ENCODE results near the gene MARK2. TPM values are rescaled to one million over a fixed set of nuclear protein-coding genes. Genes with fewer than 3 reads are reported as not detected.
A peak's percentile ranks its signal among the peaks of the same experiment; 100 is the strongest.

MARK2 gene
- total RNA-seq, 1 experiment from 2014 or later, result 22.1 TPM

DNA sequence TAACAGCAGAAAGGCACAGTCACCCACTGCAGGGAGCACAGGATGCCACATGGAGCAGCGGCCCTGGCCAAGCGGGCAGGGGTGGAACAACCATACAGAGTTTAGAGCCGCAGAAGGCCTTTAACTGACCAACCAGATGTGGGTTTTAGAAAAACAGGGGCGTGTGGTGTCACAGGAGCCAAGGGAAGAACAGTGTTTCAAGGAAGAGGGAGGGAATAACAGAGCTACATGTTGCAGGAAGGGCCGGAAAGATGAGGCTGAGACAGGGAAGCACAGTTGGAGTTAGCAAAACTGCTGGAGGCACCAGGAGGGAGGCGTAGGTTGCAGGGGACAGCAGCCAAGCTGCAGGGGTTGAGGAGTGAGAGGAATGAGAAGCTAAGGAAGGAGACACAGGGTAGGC lies 92.1 kb downstream of the MARK2 start:
- DNase-seq, result no peak
- no peak overlapping the region for H3K4me2 ChIP-seq (ENCODE audit: low read depth, low read length, poor library complexity, severe bottlenecking)

GRCh38 chr11:63931876-63932275 lies 93.0 kb downstream of the MARK2 start:
- no peak overlapping the region for H3K27ac ChIP-seq (ENCODE audit: low read length)
- H3K79me2 ChIP-seq (ENCODE audit: low read length), result no peaks in the 10 kb centered on the region
- H4K20me1 ChIP-seq (ENCODE audit: insufficient read depth, low read depth, low read length), result no peaks in the 10 kb centered on the region
- H3K4me1 ChIP-seq (ENCODE audit: low read length), result no peaks in the 10 kb centered on the region
- H3K9me3 ChIP-seq (ENCODE audit: low read length), result no peaks in the 10 kb centered on the region
- H3K9me2 ChIP-seq (replicated peaks; ENCODE audit: insufficient read depth, low read length), result no peaks in the 10 kb centered on the region
- no peak overlapping the region for H2AFZ ChIP-seq (ENCODE audit: low read length)
- H3K9ac ChIP-seq (ENCODE audit: low read length), result no peak overlapping the region
- no peaks in the 10 kb centered on the region for H3K36me3 ChIP-seq (ENCODE audit: insufficient read depth, low read length)
- no peaks in the 10 kb centered on the region for H3K27me3 ChIP-seq (ENCODE audit: low read length)
- H3K4me2 ChIP-seq (ENCODE audit: low read depth, low read length, poor library complexity, severe bottlenecking), result no peak overlapping the region
- DNase-seq, result no peak
- H3K4me3 ChIP-seq (ENCODE audit: low read length), result no peak overlapping the region

More for the DNA sequence above, 92.1 kb downstream of the MARK2 start:
- H4K20me1 ChIP-seq (ENCODE audit: insufficient read depth, low read depth, low read length), result no peaks in the 10 kb centered on the region
- H2AFZ ChIP-seq (ENCODE audit: low read length), result no peak overlapping the region
- no peaks in the 10 kb centered on the region for H3K36me3 ChIP-seq (ENCODE audit: insufficient read depth, low read length)
- H3K4me1 ChIP-seq (ENCODE audit: low read length), result no peaks in the 10 kb centered on the region
- H3K4me3 ChIP-seq (ENCODE audit: low read length), result no peak overlapping the region
- H3K9me2 ChIP-seq (replicated peaks; ENCODE audit: insufficient read depth, low read length), result no peaks in the 10 kb centered on the region
- H3K27me3 ChIP-seq (ENCODE audit: low read length), result no peaks in the 10 kb centered on the region
- no peak overlapping the region for H3K9ac ChIP-seq (ENCODE audit: low read length)
- H3K27ac ChIP-seq (ENCODE audit: low read length), result no peak overlapping the region
- H3K79me2 ChIP-seq (ENCODE audit: low read length), result no peaks in the 10 kb centered on the region
- H3K9me3 ChIP-seq (ENCODE audit: low read length), result no peaks in the 10 kb centered on the region

DNA sequence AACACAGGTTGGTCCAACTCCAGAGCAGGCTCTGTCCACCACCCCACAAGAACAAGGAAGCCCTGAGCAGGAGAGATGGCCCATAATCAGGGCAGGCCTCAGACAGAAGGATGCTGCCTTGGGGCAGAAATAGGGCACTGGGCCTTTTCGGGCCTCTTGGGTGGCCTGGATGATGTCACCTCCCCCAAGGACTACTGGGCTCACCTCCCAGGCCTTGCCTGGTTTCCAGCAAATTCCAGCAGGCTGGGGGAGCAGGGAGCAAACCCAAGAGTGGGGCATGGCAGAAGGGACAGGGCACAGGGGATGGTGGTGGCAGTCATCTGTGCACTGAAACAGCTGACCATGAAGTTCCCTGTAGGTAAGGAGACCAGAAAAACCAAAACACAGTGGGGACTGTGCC lies 94.5 kb downstream of the MARK2 start:
- Histone ChIP-seq H3K36me3 (ENCODE audit: insufficient read depth, low read length) (no peaks in the 10 kb centered on the region), H3K4me1 (ENCODE audit: low read length) (peaks cover 9% of the 10 kb centered on the region), H3K27ac (ENCODE audit: low read length) (no peak overlapping the region), H3K4me3 (ENCODE audit: low read length) (no peak overlapping the region), H2AFZ (ENCODE audit: low read length) (no peak overlapping the region), H3K9me2 (replicated peaks; ENCODE audit: insufficient read depth, low read length) (no peaks in the 10 kb centered on the region), H3K27me3 (ENCODE audit: low read length) (no peaks in the 10 kb centered on the region), H3K9me3 (ENCODE audit: low read length) (no peaks in the 10 kb centered on the region), H3K79me2 (ENCODE audit: low read length) (no peaks in the 10 kb centered on the region), H4K20me1 (ENCODE audit: insufficient read depth, low read depth, low read length) (no peaks in the 10 kb centered on the region), H3K4me2 (ENCODE audit: low read depth, low read length, poor library complexity, severe bottlenecking) (no peak overlapping the region), H3K9ac (ENCODE audit: low read length) (no peak overlapping the region)
- DNase-seq, result no peak

DNA sequence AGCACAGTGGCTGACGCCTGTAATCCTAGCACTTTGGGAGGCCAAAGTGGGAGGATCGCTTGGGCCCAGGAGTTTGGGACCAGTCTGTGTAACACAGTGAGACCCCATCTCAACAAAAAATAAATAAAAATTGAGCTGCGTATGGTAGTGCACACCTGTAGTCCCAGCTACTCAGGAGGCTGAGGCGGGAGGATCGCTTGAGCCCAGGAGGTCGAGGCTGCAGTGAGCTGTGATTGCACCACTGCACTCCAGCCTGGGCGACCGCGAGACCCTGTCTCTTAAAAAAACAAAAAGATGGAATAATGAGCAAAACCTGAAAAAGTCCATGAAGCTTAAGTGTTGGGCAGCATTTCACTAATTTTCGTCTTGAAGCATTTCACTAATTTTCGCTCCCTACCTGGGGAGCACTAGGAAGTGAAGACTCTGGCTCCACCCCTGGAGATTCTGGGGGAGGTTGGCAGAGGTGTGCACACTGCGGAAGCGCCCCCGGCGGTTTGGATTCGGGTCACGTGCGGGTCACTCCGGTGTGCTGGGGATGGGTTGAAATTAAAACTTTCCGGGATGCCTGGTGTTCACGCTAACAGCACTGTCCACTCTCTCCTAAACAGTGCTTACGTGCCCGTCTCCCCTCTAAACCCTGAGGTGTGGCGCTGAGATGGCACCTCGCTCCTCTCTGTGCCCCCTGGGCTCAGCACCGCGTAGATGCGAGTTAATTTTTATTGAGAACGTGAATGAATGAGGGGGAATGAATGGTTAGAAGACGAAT lies 99.0 kb downstream of the MARK2 start:
- Histone ChIP-seq H3K27ac (ENCODE audit: low read length) (peak overlapping the region; percentile 68), H3K9me3 (ENCODE audit: low read length) (no peaks in the 10 kb centered on the region), H3K27me3 (ENCODE audit: low read length) (no peaks in the 10 kb centered on the region), H3K4me2 (ENCODE audit: low read depth, low read length, poor library complexity, severe bottlenecking) (peak overlapping the region; percentile 100), H3K36me3 (ENCODE audit: insufficient read depth, low read length) (no peaks in the 10 kb centered on the region), H3K79me2 (ENCODE audit: low read length) (peaks cover 40% of the 10 kb centered on the region), H3K4me3 (ENCODE audit: low read length) (peak overlapping the region; percentile 92), H2AFZ (ENCODE audit: low read length) (peak overlapping the region; percentile 100), H3K9ac (ENCODE audit: low read length) (peak overlapping the region; percentile 86), H3K4me1 (ENCODE audit: low read length) (peaks cover 27% of the 10 kb centered on the region), H3K9me2 (replicated peaks; ENCODE audit: insufficient read depth, low read length) (no peaks in the 10 kb centered on the region), H4K20me1 (ENCODE audit: insufficient read depth, low read depth, low read length) (no peaks in the 10 kb centered on the region)
- DNase-seq, result peak; percentile 74

DNA sequence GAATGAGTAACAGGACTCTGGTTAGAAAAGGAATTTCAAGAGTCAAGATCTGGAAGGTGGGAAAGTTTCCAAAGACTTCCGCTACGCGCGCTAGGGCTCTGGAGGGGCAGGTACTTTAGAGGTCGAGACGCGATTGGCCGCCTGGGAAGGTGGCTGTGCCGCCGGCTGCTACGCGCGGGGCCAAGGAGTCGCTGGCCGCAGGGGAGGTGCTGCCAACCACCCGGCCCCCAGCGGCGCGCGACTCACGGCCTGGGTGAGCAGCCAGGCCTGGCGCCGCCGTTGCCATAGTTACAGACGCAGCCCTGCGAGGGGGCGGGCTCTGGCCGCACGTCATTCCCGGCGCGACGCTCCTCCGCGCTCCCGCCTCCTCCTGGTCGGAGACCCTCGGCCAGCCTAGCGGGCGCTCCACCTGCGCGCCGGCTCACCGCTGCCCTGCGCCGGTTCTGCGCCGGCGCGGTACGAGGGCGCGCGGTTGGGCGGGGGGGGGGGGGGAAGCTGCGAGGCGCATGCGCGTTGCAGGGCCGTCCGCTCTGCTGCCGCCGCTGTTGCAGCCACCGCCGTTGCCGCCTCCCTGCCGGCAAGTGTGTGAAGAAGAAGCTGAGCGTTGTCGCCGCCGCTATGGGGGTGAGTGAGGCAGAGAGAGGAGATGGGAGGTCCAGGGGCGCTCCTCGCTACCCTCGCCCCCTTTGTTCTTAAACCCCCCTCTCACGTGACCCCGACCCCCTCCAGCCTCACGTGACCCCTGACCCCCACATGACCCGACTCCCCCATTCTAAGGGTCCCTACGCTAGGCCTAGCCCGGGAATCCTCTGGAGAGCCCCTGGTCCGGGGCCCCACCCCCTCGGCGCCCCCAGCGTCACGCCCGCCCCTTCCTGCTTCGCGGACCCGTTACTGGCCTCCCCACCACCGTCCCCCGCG lies 99.8 kb downstream of the MARK2 start, which contains the start of gene NAA40:
Gene NAA40 (plus strand): TSS at position 524 of the 918 bp plus-strand sequence. CDS start 95 bp downstream, at position 619.
- Histone ChIP-seq H2AFZ (ENCODE audit: low read length) (peak within 1 kb of the TSS; percentile 100), H3K36me3 (ENCODE audit: insufficient read depth, low read length) (no peaks in the 10 kb centered on the region), H3K4me1 (ENCODE audit: low read length) (peaks cover 27% of the 10 kb centered on the region), H4K20me1 (ENCODE audit: insufficient read depth, low read depth, low read length) (no peaks in the 10 kb centered on the region), H3K27ac (ENCODE audit: low read length) (peak within 1 kb of the TSS; percentile 68), H3K9me3 (ENCODE audit: low read length) (no peaks in the 10 kb centered on the region), H3K4me3 (ENCODE audit: low read length) (peak within 1 kb of the TSS; percentile 92), H3K79me2 (ENCODE audit: low read length) (peaks cover 48% of the 10 kb centered on the region), H3K4me2 (ENCODE audit: low read depth, low read length, poor library complexity, severe bottlenecking) (peak within 1 kb of the TSS; percentile 100), H3K27me3 (ENCODE audit: low read length) (no peaks in the 10 kb centered on the region), H3K9me2 (replicated peaks; ENCODE audit: insufficient read depth, low read length) (no peaks in the 10 kb centered on the region), H3K9ac (ENCODE audit: low read length) (peak within 1 kb of the TSS; percentile 86)
- peak; percentile 99 for DNase-seq

DNA sequence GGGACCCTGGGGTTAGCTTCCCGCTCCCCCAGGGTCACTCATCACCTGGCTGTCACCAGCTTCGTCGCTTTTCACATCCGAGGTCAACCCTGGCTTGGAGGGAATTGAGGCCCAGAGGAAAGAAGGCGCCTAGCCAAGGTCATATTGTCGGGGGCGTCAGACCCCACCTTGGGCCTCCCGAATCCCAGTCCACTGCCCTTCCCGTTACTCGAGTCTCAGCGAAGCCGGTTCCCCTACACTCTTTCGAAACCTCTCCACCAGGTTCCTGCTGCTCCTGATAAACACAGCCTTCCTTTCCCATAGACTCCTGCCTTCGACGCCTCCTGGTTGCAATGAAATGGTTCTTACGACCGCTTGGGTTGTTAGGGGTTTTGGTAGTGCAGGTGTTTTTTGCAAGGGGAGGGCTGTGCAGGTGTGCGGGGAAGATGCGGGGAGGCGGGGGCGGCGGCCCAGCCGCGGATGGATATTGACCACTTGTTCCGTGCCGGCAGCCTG lies 100.5 kb downstream of the MARK2 start:
- H2AFZ ChIP-seq (ENCODE audit: low read length), result no peak overlapping the region; the same call in 1 of the 2 replicates
- no peaks in the 10 kb centered on the region for H3K9me2 ChIP-seq (replicated peaks; ENCODE audit: insufficient read depth, low read length)
- no peak for DNase-seq
- H3K79me2 ChIP-seq (ENCODE audit: low read length), result peaks cover 55% of the 10 kb centered on the region
- H3K4me3 ChIP-seq (ENCODE audit: low read length), result peak overlapping the region; percentile 82
- H3K36me3 ChIP-seq (ENCODE audit: insufficient read depth, low read length), result no peaks in the 10 kb centered on the region
- H3K4me1 ChIP-seq (ENCODE audit: low read length), result peaks cover 27% of the 10 kb centered on the region
- peak overlapping the region; percentile 80 for H3K9ac ChIP-seq (ENCODE audit: low read length)
- no peaks in the 10 kb centered on the region for H3K9me3 ChIP-seq (ENCODE audit: low read length)
- H3K4me2 ChIP-seq (ENCODE audit: low read depth, low read length, poor library complexity, severe bottlenecking), result peak overlapping the region; percentile 93
- no peaks in the 10 kb centered on the region for H3K27me3 ChIP-seq (ENCODE audit: low read length)
- peak overlapping the region; percentile 51 for H3K27ac ChIP-seq (ENCODE audit: low read length)
- H4K20me1 ChIP-seq (ENCODE audit: insufficient read depth, low read depth, low read length), result no peaks in the 10 kb centered on the region

GRCh38 chr11:63940786-63941185 lies 101.9 kb downstream of the MARK2 start:
- Histone ChIP-seq H2AFZ (ENCODE audit: low read length) (no peak overlapping the region), H3K27ac (ENCODE audit: low read length) (peak overlapping the region; percentile 61)

GRCh38 chr11:63941901-63942300 lies 103.0 kb downstream of the MARK2 start:
- H3K79me2 ChIP-seq (ENCODE audit: low read length), result peaks cover 75% of the 10 kb centered on the region
- H3K36me3 ChIP-seq (ENCODE audit: insufficient read depth, low read length), result peaks cover 10% of the 10 kb centered on the region
- H3K9me3 ChIP-seq (ENCODE audit: low read length), result no peaks in the 10 kb centered on the region
- H3K9ac ChIP-seq (ENCODE audit: low read length), result no peak overlapping the region
- H2AFZ ChIP-seq (ENCODE audit: low read length), result no peak overlapping the region
- no peak for DNase-seq
- H4K20me1 ChIP-seq (ENCODE audit: insufficient read depth, low read depth, low read length), result 0 out of 2 replicates have a peak, but pooled peaks cover 5% of the 10 kb centered on the region
- H3K4me1 ChIP-seq (ENCODE audit: low read length), result peaks cover 27% of the 10 kb centered on the region
- H3K4me2 ChIP-seq (ENCODE audit: low read depth, low read length, poor library complexity, severe bottlenecking), result no peak overlapping the region
- H3K9me2 ChIP-seq (replicated peaks; ENCODE audit: insufficient read depth, low read length), result no peaks in the 10 kb centered on the region
- no peak overlapping the region for H3K27ac ChIP-seq (ENCODE audit: low read length)
- no peaks in the 10 kb centered on the region for H3K27me3 ChIP-seq (ENCODE audit: low read length)
- H3K4me3 ChIP-seq (ENCODE audit: low read length), result no peak overlapping the region

More at GRCh38 chr11:63940786-63941185, 101.9 kb downstream of the MARK2 start:
- H3K27me3 ChIP-seq (ENCODE audit: low read length), result no peaks in the 10 kb centered on the region
- H3K9me2 ChIP-seq (replicated peaks; ENCODE audit: insufficient read depth, low read length), result no peaks in the 10 kb centered on the region
- peak overlapping the region; percentile 80 for H3K9ac ChIP-seq (ENCODE audit: low read length)
- H3K79me2 ChIP-seq (ENCODE audit: low read length), result peaks cover 65% of the 10 kb centered on the region
- H3K4me2 ChIP-seq (ENCODE audit: low read depth, low read length, poor library complexity, severe bottlenecking), result peak overlapping the region; percentile 93
- no peaks in the 10 kb centered on the region for H4K20me1 ChIP-seq (ENCODE audit: insufficient read depth, low read depth, low read length)
- H3K9me3 ChIP-seq (ENCODE audit: low read length), result no peaks in the 10 kb centered on the region
- peaks cover 27% of the 10 kb centered on the region for H3K4me1 ChIP-seq (ENCODE audit: low read length)
- peak; percentile 71 for DNase-seq
- no peaks in the 10 kb centered on the region for H3K36me3 ChIP-seq (ENCODE audit: insufficient read depth, low read length)
- peak overlapping the region; percentile 82; the same call in 1 of the 2 replicates for H3K4me3 ChIP-seq (ENCODE audit: low read length)
